Measurements from ENCODE around the gene MVP. TPM values are rescaled to one million over a fixed set of nuclear protein-coding genes. Genes with fewer than 3 reads are reported as not detected.

The MVP gene
- total and polyA plus RNA-seq, 12 donors: 73.9 to 492 (median 336) TPM

GRCh38 chr16:29824589-29825144, 4.4 kb downstream of the MVP start:
- 17 to 32% (median 28%) methylated on average over 7 of the region's 7 CpGs for WGBS, 4 donors
- Histone ChIP-seq H3K9me3 (replicated peaks in 1 of 3) (no peaks in the 10 kb centered on the region), H3K27ac (peak overlapping the region; percentile 86 to 97 (median 93)), H3K4me3 (peak overlapping the region in 1 of 4 donors; percentile 33), H3K36me3 (replicated peaks in 1 of 2) (peaks cover 0 to 1% of the 10 kb centered on the region in 2 donors), H3K4me1 (replicated peaks in 1 of 2) (peaks cover 65 to 91% of the 10 kb centered on the region in 2 donors), H3K27me3 (no peaks in the 10 kb centered on the region)
- intact Hi-C loops (cut with DNase I): no loop called here
- DNase-seq: peak in 5 of 7 donors; percentile 47 to 66 (median 56)
- TF ChIP-seq CTCF (IDR thresholded peaks at IDR 0.05) (no peak), POLR2A (IDR thresholded peaks at IDR 0.05) (peak in 1 of 2 donors; percentile 90)

GRCh38 chr16:29825145-29826044, 5.1 kb downstream of the MVP start:
- intact Hi-C loops (cut with DNase I): no loop called here
- H3K4me1 ChIP-seq (replicated peaks in 1 of 2): peaks cover 65 to 90% of the 10 kb centered on the region in 2 donors
- H3K27me3 ChIP-seq: no peaks in the 10 kb centered on the region
- H3K9me3 ChIP-seq (replicated peaks in 1 of 3): no peaks in the 10 kb centered on the region
- H3K27ac ChIP-seq: peak overlapping the region; percentile 86 to 97 (median 93)
- H3K36me3 ChIP-seq (replicated peaks in 1 of 2): peaks cover 0 to 8% of the 10 kb centered on the region in 2 donors
- peak; percentile 67 to 83 (median 77) for DNase-seq
- TF ChIP-seq POLR2A (IDR thresholded peaks at IDR 0.05): peak in 1 of 2 donors; percentile 11
- no peak for TF ChIP-seq CTCF (IDR thresholded peaks at IDR 0.05)
- H3K4me3 ChIP-seq: peak overlapping the region in 1 of 4 donors; percentile 33
- 34 to 56% (median 38%) methylated on average over 5 to 10 of the region's 10 CpGs for WGBS, 4 donors

GRCh38 chr16:29826342-29826695, 6.1 kb downstream of the MVP start:
- Histone ChIP-seq H3K9me3 (replicated peaks in 1 of 3) (no peaks in the 10 kb centered on the region), H3K36me3 (replicated peaks in 1 of 2) (peaks cover 0 to 17% of the 10 kb centered on the region in 2 donors), H3K27me3 (no peaks in the 10 kb centered on the region), H3K27ac (peak overlapping the region; percentile 86 to 97 (median 93)), H3K4me3 (peak overlapping the region in 1 of 4 donors; percentile 33), H3K4me1 (replicated peaks in 1 of 2) (peaks cover 61 to 93% of the 10 kb centered on the region in 2 donors)
- 45 to 58% (median 49%) methylated on average over 5 to 8 of the region's 8 CpGs for WGBS, 4 donors
- DNase-seq: peak in 4 of 7 donors; percentile 42 to 67 (median 55)
- intact Hi-C loops (cut with DNase I): no loop called here
- TF ChIP-seq POLR2A (IDR thresholded peaks at IDR 0.05) (no peak), CTCF (IDR thresholded peaks at IDR 0.05) (no peak)

- no peak overlapping the region for H3K4me3 ChIP-seq
- H3K36me3 ChIP-seq (replicated peaks in 1 of 2): peaks cover 0 to 62% of the 10 kb centered on the region in 2 donors
- peak overlapping the region in 2 of 5 donors; percentile 9 to 93 for H3K27ac ChIP-seq
- intact Hi-C loops (cut with DNase I): no loop called here
- H3K27me3 ChIP-seq: no peaks in the 10 kb centered on the region
- no peak for DNase-seq
- TF ChIP-seq CTCF (IDR thresholded peaks at IDR 0.05) (no peak), POLR2A (IDR thresholded peaks at IDR 0.05) (no peak)
- H3K4me1 ChIP-seq (replicated peaks in 1 of 2): peaks cover 20 to 53% of the 10 kb centered on the region in 2 donors
- WGBS, 4 donors: 90 to 95% (median 94%) methylated on average over 7 to 11 of the region's 11 CpGs
- H3K9me3 ChIP-seq (replicated peaks in 1 of 3): no peaks in the 10 kb centered on the region
Measured at GRCh38 chr16:29830774-29831173, 10.5 kb downstream of the MVP start.
